ACC112 (cell line): ENCODE measurements around the gene ME1.

ENCODE experiments used
- H2AFZ ChIP-seq: fragments of 200-600 bp; sonication (generic); one replicate; pipeline ENCODE4 v1.6.0; 2017; ENCODE audit warnings: antibody characterized with exemption, low read length; ENCODE audit not compliant: unreplicated experiment
- H3K27ac ChIP-seq: fragments of 200-600 bp; sonication (generic); 2 replicates; pipeline ENCODE4 v1.5.1; 2014; ENCODE audit warnings: low read depth, mild to moderate bottlenecking, antibody characterized with exemption, low read length, moderate library complexity
- H3K27me3 ChIP-seq: fragments of 200-600 bp; sonication (generic); 2 replicates; pipeline ENCODE4 v1.6.1; 2014; ENCODE audit warnings: mild to moderate bottlenecking, antibody characterized with exemption, low read length, moderate library complexity, mixed read lengths; ENCODE audit not compliant: insufficient read depth
- H3K36me3 ChIP-seq: fragments of 200-600 bp; sonication (generic); 2 replicates; pipeline ENCODE4 v1.6.1; 2016; ENCODE audit warnings: mild to moderate bottlenecking, antibody characterized with exemption, low read length, moderate library complexity, mixed read lengths; ENCODE audit not compliant: insufficient read depth
- H3K4me1 ChIP-seq: fragments of 200-600 bp; sonication (generic); one replicate; pipeline ENCODE4 v1.6.1; 2016; ENCODE audit warnings: low read length, mixed read lengths; ENCODE audit not compliant: insufficient read depth, unreplicated experiment, control insufficient read depth
- H3K4me3 ChIP-seq: fragments of 200-600 bp; sonication (generic); 2 replicates; pipeline ENCODE4 v1.5.1; 2014; ENCODE audit warnings: mild to moderate bottlenecking, low read depth, low read length
- H3K79me2 ChIP-seq: fragments of 200-600 bp; sonication (generic); one replicate; pipeline ENCODE4 v1.6.0; 2016; ENCODE audit warnings: low read length; ENCODE audit not compliant: control insufficient read depth, unreplicated experiment, insufficient read depth

Gene ME1

DNA sequence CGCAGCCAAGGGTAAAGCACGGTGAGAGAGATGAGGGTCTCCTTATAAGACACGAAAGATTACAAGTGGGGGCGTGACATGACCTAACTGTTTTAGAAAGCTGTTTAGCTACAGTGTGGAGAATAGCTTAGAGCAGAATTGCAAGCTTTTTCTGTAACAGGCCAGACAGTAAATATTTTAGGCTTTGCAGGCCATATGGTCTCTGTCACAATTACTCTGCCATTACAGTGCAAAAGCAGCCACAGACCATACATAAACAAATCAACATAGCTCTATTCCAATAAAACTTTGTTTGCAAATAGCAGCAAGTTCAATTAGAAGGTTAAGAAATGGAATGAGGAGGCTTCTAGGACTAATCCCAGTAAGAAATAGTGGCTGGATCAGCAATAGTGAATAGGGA is 254.6 kb downstream of the ME1 start:
- Histone ChIP-seq H3K79me2 (peaks cover 10% of the 10 kb centered on the region), H3K4me1 (no peaks in the 10 kb centered on the region), H2AFZ (no peak overlapping the region), H3K36me3 (peaks cover 45% of the 10 kb centered on the region), H3K4me3 (no peak overlapping the region), H3K27me3 (no peaks in the 10 kb centered on the region), H3K27ac (no peak overlapping the region)

DNA sequence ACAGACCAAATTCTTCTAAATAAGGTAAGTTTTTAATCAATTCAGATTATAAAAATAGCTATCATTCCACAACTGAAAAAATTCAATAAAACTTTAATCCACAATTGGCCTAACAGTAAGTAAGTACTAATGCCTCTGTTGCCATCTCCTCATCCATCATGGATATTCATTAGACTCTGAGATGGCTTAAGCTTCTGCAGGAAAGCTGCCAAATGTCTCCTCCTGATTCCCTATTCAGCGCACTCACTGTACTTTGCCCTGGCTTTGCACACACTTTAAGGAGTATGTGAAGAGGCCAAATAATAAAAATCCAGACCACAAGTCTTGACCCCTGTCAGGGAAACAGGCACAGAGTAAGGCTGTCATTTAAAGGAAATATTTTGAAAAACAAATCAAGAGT is 261.3 kb downstream of the ME1 start:
- Histone ChIP-seq H3K36me3 (peaks cover 56% of the 10 kb centered on the region), H3K79me2 (no peaks in the 10 kb centered on the region), H3K4me3 (no peak overlapping the region), H3K27me3 (no peaks in the 10 kb centered on the region), H3K27ac (no peak overlapping the region), H3K4me1 (no peaks in the 10 kb centered on the region), H2AFZ (no peak overlapping the region)

DNA sequence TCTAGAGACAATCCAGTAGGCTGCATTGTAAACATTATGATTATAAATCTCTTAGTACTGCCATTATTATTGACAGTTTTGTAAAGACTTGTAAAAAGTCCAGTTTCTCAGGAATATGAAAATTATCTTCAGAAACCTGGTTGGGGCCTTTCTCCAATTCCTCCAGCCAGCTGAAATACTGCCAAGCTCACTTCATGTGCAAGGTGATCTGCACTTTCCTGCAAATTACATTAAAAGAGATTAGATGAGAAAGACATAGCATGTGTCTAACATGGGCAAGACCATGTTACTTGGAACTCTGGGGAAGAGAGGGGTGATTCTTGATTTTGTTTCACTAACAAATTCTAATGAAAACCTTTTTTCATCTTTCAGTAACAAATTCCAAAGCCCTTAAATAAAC is 261.7 kb downstream of the ME1 start:
- H3K4me1 ChIP-seq = no peaks in the 10 kb centered on the region
- H3K27me3 ChIP-seq = no peaks in the 10 kb centered on the region
- H3K79me2 ChIP-seq = no peaks in the 10 kb centered on the region
- H3K36me3 ChIP-seq = peaks cover 52% of the 10 kb centered on the region
- no peak overlapping the region for H2AFZ ChIP-seq
- H3K4me3 ChIP-seq = no peak overlapping the region
- no peak overlapping the region for H3K27ac ChIP-seq

DNA sequence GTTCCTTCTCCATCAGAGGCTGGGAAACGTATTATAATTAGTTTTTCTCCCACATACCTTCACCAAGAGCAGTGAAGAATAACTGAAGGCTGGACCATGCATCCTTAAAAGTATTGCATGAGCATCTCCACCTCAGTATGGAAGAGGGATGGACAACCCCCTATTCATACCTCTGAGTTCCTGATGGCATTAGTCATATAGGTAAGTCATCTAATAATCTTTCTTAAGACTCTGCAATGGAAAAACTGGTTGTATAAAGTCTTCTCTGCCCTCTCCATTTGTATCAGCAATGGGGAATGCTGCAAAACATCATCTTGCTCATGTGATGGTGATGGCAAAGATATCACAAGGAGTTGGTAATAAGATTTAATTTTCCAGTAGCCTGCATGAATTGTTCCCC is 262.3 kb downstream of the ME1 start:
- no peak overlapping the region for H2AFZ ChIP-seq
- no peaks in the 10 kb centered on the region for H3K27me3 ChIP-seq
- H3K36me3 ChIP-seq = peaks cover 52% of the 10 kb centered on the region
- no peaks in the 10 kb centered on the region for H3K4me1 ChIP-seq
- H3K4me3 ChIP-seq = no peak overlapping the region
- H3K79me2 ChIP-seq = no peaks in the 10 kb centered on the region
- no peak overlapping the region for H3K27ac ChIP-seq

DNA sequence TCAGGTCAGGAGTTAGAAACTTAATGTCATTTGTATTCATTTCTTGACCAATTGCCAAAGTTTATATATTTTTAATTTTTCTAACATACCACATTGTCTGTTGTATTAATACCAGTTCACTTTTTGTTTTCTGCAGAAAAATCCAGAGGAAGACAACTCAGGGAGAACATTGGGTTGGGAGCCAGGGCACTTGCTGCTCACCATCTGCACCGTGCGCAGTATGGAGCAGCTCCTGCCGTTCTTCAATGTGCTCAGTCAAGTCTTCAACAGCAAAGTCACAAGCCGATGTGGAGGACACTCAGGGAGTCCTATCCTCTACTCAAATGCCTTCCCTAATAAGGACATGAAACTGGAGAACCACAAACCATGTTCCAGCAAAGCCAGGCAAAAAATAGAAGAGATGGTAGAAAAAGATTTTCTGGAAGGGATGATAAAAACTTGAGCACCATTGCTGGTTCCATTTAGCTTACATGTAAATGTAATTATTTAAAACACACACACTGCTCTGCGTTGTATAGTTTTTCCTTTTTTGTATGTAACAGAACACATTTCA is 263.0 kb downstream of the ME1 start:
- H3K79me2 ChIP-seq = no peaks in the 10 kb centered on the region
- H3K4me3 ChIP-seq = no peak overlapping the region
- H3K27me3 ChIP-seq = no peaks in the 10 kb centered on the region
- H3K27ac ChIP-seq = no peak overlapping the region
- no peak overlapping the region for H2AFZ ChIP-seq
- H3K4me1 ChIP-seq = no peaks in the 10 kb centered on the region
- peaks cover 49% of the 10 kb centered on the region for H3K36me3 ChIP-seq
